Esophagus squamous epithelium (tissue), 4 donors: ENCODE measurements around the gene NGLY1.

Experiments used
- CTCF ChIP-seq, 6 experiments: fragments of 450-650 bp in 4 of 6; fragments of 200-600 bp in 2 of 6; sonication (generic) in 2 of 6; IDR thresholded peaks; one replicate each; pipeline ENCODE4 v1.5.1; 2016 to 2019; ENCODE audit warnings: antibody characterized with exemption in 6 of 6, mild to moderate bottlenecking in 4 of 6, moderate library complexity in 4 of 6
- POLR2A ChIP-seq, 4 donors: fragments of 450-650 bp; IDR thresholded peaks; one replicate each; pipeline ENCODE4 v1.6.1; 2017; ENCODE audit warnings: antibody characterized with exemption in 4 of 4, mild to moderate bottlenecking in 4 of 4, moderate library complexity in 3 of 4

GRCh38 chr3:25749031-25749581 lies 34.1 kb downstream of the NGLY1 start:
- TF ChIP-seq CTCF (IDR thresholded peaks at IDR 0.05) (no peak), POLR2A (IDR thresholded peaks at IDR 0.05) (no peak)
